GM21526 (cell line): ENCODE measurements around the gene EDARADD.
"Not testable (repeated sequence)": the region's sequence is repeated elsewhere in the genome, so short reads cannot be mapped to it uniquely, and the experiment has no call there.

Experiments
- ATAC-seq: cut with Tn5 transposase; IDR thresholded peaks from one replicate; pipeline ENCODE4 v1.9.1; 2021; ENCODE audit warnings: moderate library complexity; ENCODE audit not compliant: unreplicated experiment, low FRiP score

Gene EDARADD

DNA sequence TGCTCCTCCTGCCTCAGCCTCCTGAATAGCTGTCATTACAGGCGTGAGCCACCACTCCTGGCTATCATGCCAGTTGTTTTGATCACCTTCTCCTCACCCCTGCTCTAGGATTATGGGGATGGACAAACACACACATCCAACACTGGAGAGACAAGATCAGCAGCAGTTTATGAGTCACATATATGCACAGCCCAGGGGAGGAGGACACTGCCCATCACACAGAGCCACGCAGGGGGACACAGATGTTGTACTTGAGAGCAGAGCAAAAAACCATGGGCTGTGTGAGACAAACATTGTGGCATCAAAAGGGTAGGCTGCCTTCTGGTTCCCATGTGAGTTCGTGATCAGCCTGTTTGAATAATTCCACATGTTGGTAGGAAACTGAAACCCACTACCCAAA lies 32.1 kb downstream of the EDARADD start:
- no peak for ATAC-seq

DNA sequence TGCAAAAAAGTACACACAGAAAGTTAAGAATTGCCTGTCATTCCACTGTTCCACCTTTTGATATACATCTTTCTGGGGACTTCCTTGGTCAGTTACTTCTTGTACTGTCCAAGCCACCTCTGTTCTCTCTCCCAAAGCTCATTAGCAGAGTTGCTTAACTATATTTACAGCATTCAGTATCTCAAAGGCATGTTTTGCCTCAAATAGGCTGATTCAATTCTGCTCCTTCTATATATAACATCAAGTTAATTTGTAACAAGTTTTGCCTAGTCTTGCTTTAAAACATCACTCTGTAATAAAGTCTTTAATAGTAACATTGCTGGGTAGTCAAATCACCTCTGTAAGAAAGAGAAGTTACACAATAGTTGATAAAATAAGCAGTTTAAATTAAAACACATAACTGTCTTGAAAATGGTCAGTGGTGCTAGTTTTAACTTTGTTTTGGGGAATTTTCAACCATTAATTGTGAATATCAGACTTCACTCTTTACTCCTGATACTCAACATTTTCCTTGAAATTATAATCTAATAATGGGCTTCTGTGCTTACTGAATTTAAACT lies 35.7 kb downstream of the EDARADD start:
- ATAC-seq = no peak

- no peak for ATAC-seq
These were observed 39.8 kb downstream of the EDARADD start for GRCh38 chr1:236433819-236434315.

- no peak for ATAC-seq
These were observed 44.5 kb downstream of the EDARADD start for GRCh38 chr1:236438614-236439013.

GRCh38 chr1:236440373-236440772 lies 46.3 kb downstream of the EDARADD start:
- no peak for ATAC-seq

DNA sequence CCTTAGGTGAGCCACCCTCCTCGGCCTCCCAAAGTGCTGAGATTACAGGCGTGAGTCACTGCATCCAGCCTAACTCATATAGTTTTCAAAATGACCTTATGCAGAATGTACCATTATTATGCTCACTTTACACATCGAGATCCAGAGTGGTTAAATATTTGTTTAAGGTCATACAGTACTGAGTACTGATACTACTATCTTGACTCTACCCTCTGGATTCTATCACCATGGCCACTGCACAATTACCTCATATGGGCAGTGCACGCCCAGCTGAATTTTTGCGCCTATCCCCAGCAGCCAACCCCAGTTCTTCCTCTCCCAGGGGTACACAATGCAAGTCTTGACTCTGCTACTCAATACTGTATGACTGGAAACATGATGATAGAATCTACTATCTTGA lies 56.7 kb downstream of the EDARADD start:
- no peak for ATAC-seq

GRCh38 chr1:236451796-236452373 lies 57.8 kb downstream of the EDARADD start:
- peak; percentile 59 for ATAC-seq

DNA sequence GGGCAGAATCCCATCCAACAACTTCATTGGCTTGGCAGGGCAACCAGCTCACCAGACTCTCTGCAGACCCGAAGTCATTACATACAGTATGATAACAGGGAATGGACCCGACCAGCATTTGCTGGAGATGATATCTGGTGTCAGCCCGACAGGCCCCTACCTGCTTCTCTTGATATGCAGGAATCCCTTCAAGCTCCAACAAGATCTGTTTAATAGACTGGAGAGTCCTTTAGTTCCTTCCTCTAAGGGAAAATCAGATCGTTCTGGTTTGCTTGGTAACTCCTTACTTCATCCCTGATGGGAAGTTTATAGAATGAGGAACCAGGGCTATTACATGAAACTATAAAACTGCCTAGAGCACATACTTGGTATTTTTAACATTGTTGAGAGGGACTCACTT lies 61.2 kb downstream of the EDARADD start:
- ATAC-seq = no peak

GRCh38 chr1:236457775-236458174 lies 63.7 kb downstream of the EDARADD start:
- no peak for ATAC-seq

GRCh38 chr1:236458996-236459395 lies 64.9 kb downstream of the EDARADD start:
- ATAC-seq = no peak

DNA sequence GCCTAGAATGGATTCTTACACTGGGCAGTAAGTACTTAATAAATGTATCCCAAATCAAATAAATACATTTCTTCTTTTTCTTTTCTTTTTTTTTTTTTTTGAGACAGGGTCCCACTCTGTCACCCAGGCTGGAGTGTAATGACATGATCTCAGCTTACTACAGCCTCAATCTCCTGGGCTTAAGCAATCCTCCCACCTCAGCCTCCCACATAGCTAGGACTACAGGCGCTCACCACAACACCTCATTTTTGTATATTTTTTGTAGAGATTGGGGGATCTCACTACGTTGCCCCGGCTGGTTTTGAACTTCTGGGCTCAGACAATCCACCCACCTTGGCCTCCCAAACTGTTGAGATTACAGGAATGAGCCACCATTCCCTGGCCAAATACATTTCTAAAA lies 66.0 kb downstream of the EDARADD start:
- no peak for ATAC-seq

DNA sequence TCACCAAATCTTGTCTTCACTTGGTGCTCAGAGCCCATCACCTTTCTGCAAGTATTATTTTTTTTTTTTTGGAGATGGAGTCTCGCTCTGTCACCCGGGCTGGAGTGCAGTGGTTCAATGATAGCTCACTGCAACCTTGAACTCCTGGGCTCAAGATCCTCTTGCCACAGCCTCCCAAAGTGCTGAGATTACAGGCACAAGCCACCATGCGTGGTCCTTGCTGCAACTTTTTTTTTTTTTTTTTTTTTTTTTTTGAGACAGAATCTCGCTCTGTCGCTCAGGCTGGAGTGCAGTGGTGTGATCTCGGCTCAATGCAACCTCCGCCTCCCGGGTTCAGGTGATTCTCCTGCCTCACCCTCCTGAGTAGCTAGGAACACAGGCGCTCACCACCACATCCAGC lies 70.1 kb downstream of the EDARADD start:
- ATAC-seq = not testable (repeated sequence)

DNA sequence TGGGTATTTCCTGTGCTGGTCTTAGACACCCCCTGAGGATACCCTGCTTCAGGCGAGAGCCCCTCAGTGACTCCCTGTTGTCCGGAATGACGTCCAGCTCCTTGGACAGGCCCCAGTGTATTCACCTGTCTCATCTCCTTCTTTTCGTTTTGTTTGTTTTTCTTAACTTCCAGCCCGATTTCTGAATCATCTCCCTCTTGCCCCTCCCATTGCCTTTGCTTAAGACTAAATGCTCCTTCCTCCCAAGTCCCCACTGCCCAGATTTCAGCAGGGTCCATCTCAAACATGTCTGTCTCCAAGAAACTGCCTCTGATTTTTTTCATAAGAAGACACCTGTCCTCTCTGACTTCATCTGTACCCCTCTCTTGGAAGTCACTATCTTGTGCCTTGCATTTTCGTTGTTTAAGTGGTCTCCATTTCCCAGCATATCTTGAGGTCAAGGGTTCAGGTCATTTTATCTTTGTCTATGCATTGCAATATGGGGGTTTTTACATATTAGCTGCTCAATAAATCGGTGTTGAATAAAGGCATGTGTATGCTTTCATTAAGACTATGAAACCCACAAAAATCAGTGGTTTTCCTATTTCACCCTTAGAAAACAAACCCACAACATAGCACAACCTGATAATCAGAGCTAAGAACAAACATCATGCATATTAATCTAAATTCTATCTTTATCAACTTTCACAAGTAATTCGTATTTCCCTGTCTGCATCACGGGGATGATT lies 71.3 kb downstream of the EDARADD start:
- ATAC-seq = no peak

GRCh38 chr1:236465959-236466303 lies 71.8 kb downstream of the EDARADD start:
- no peak for ATAC-seq

DNA sequence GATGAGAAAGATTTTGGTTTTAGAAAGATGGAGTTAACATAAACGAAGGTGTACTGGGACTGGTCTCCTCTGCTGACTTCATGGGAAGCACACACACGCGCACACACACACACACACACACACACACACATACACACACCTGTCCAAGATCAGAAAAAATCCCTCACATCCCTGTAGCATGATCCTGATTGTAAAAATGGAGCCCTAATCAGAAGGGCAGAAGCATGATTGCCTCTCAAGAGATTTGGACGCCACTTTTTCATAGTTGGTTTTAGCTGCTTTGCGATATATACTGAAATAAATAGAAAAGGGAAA lies 73.2 kb downstream of the EDARADD start:
- no peak for ATAC-seq

DNA sequence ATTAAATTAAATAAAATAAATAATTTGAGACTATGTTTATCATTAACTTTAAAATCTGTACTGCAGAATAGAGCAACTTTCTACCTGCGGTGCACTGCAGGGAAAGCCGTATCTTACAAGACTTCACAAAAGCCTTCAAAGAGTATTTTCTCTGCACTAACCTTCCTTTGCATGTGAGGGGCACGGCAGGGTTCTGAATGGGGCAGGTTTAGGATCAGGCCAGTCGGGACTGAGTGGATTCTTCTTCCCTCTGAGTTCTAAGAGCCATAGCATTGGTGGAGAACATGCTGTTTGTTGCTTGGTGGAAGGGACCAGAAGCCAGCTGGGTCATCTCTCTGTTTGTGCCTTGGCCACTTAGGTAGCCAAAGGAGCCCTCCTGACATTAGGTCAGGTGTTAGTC lies 74.5 kb downstream of the EDARADD start:
- no peak for ATAC-seq

- no peak for ATAC-seq
These were observed 75.4 kb downstream of the EDARADD start for GRCh38 chr1:236469466-236469865.

- no peak for ATAC-seq
These were observed 77.0 kb downstream of the EDARADD start for GRCh38 chr1:236471096-236471495.

DNA sequence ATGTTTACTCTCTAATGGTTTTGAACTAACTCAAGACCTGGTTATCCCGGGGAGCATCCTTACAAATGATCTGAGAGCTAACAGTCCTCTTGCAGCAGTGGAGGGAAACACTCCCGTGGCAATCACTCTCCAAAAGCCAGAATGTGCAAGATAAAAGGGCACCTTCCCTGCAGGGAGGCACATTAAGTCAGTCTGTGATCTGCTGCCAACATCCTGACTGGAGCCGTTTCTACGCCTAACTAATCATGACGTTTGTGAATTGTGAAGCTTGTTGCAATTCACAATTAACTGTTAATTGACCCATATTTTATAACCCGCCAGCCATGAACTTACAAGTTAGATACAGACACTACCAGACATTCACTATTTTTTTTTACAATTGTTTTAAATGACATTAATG lies 77.6 kb downstream of the EDARADD start:
- ATAC-seq = no peak

GRCh38 chr1:236472850-236473788 lies 79.0 kb downstream of the EDARADD start:
- no peak for ATAC-seq

DNA sequence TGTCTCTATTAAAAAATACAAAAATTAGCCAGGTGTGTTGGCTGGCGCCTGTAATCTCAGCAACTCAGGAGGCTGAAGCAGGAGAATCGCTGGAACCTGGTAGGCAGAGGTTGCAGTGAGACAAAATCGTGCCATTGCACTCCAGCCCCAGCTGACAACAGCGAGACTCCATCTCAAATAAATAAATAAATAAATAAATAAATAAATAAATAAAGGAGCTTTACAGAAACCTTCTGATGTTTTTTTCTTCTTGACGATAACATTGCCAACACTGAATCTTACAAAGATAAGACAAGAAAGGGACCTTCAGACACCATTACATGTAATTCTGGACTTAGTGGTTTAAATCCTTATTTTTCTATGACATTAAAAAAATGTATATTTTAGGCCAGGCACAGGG lies 81.9 kb downstream of the EDARADD start:
- ATAC-seq = no peak
